K562 (cell line): ENCODE results near the gene ANGEL2. TPM values are rescaled to one million over a fixed set of nuclear protein-coding genes. Genes with fewer than 3 reads are reported as not detected.

ENCODE experiments used
- CXXC5 ChIP-seq: fragments of 250-450 bp; sonication (Bioruptor Pico); IDR thresholded peaks from 2 replicates; pipeline ENCODE4 v1.8.0; 2022; ENCODE audit warnings: inconsistent platforms, mild to moderate bottlenecking, moderate library complexity
- DMBX1 ChIP-seq: fragments of 250-450 bp; sonication (Bioruptor Pico); IDR thresholded peaks from 2 replicates; pipeline ENCODE4 v1.8.0; 2022; ENCODE audit warnings: inconsistent platforms, mild to moderate bottlenecking, moderate library complexity, borderline replicate concordance
- ESRRB ChIP-seq: fragments of 250-450 bp; sonication (Bioruptor Pico); IDR thresholded peaks from 2 replicates; pipeline ENCODE4 v1.5.0; 2020; ENCODE audit warnings: mild to moderate bottlenecking, moderate library complexity, borderline replicate concordance
- FOXM1 ChIP-seq, 2 experiments: fragments of 450-650 bp in 1 of 2; sonication (generic) in 1 of 2; formaldehyde crosslinking in 1 of 2; IDR thresholded peaks; 2 replicates each; pipeline versions ENCODE4 v1.6.1 to v1.9.0; 2017 to 2022; ENCODE audit warnings: low read depth in 2 of 2, mild to moderate bottlenecking in 2 of 2, missing genetic modification reagents in 1 of 2, moderate library complexity in 1 of 2
- GABPB2 ChIP-seq: fragments of 250-450 bp; sonication (Bioruptor Pico); conservative IDR thresholded peaks from 2 replicates; pipeline ENCODE4 v1.5.1; 2021; ENCODE audit warnings: mild to moderate bottlenecking
- HNRNPK ChIP-seq: fragments of 200-400 bp; formaldehyde crosslinking; IDR thresholded peaks from one replicate; pipeline ENCODE4 v1.6.1; 2018; ENCODE audit warnings: mild to moderate bottlenecking, low read depth, low read length; ENCODE audit not compliant: poor library complexity, severe bottlenecking
- HNRNPLL ChIP-seq: fragments of 200-400 bp; formaldehyde crosslinking; IDR thresholded peaks from 2 replicates; pipeline ENCODE4 v1.6.1; 2017; ENCODE audit warnings: low read length, low read depth, mild to moderate bottlenecking; ENCODE audit not compliant: poor library complexity, severe bottlenecking
- ILF3 ChIP-seq: fragments of 450-650 bp; IDR thresholded peaks from 2 replicates; pipeline ENCODE4 v1.6.1; 2018; ENCODE audit warnings: antibody characterized with exemption, mild to moderate bottlenecking, moderate library complexity, borderline replicate concordance
- KDM4B ChIP-seq, 2 experiments: fragments of 450-650 bp in 1 of 2; sonication (generic) in 1 of 2; IDR thresholded peaks; 2 replicates each; pipeline ENCODE4 v1.6.1; 2016 to 2017; ENCODE audit warnings: borderline replicate concordance in 2 of 2, antibody characterized with exemption in 1 of 2, low read depth in 1 of 2, mild to moderate bottlenecking in 1 of 2
- MAFK ChIP-seq: IDR thresholded peaks from 2 replicates; pipeline ENCODE4 v1.6.1; 2011; ENCODE audit warnings: low read length, improper control_type of control experiment
- NCOA2 ChIP-seq, 2 experiments: fragments of 450-650 bp; IDR thresholded peaks; 2 replicates each; pipeline ENCODE4 v1.6.1; 2018; ENCODE audit warnings: mild to moderate bottlenecking in 2 of 2, moderate library complexity in 1 of 2; ENCODE audit not compliant: partially characterized antibody in 2 of 2
- POLR2H ChIP-seq: IDR thresholded peaks from 2 replicates; pipeline ENCODE4 v1.6.1; 2016; ENCODE audit warnings: missing genetic modification characterization, low read depth, mild to moderate bottlenecking, control low read depth, missing compliant biosample characterization, moderate library complexity
- RBM34 ChIP-seq: fragments of 200-400 bp; formaldehyde crosslinking; IDR thresholded peaks from 2 replicates; pipeline ENCODE4 v1.6.1; 2018; ENCODE audit warnings: low read length, borderline replicate concordance; ENCODE audit not compliant: insufficient read depth
- RFX7 ChIP-seq: fragments of 250-450 bp; sonication (Bioruptor Pico); IDR thresholded peaks from 2 replicates; pipeline ENCODE4 v1.5.1; 2021; ENCODE audit warnings: mild to moderate bottlenecking
- RNF2 ChIP-seq: sonication (generic); IDR thresholded peaks from 2 replicates; pipeline ENCODE4 v1.6.1; 2016
- SNAPC5 ChIP-seq: fragments of 250-450 bp; sonication (Bioruptor Pico); IDR thresholded peaks from 2 replicates; pipeline ENCODE4 v1.8.0; 2021; ENCODE audit warnings: moderate library complexity, mild to moderate bottlenecking, inconsistent platforms
- SPI1 ChIP-seq: IDR thresholded peaks from 2 replicates; pipeline ENCODE4 v1.6.1; 2011; ENCODE audit warnings: low read depth, low read length, control low read depth, borderline replicate concordance
- SRF ChIP-seq, 2 experiments: fragments of 250-450, 450-650 bp in 1 of 2; sonication (Bioruptor Pico) in 1 of 2; sonication (generic) in 1 of 2; formaldehyde crosslinking; IDR thresholded peaks; 2 replicates each; pipeline versions ENCODE4 v1.5.0 to v1.5.1; 2020 to 2022; ENCODE audit warnings: mild to moderate bottlenecking in 1 of 2, missing genetic modification reagents in 1 of 2
- TARDBP ChIP-seq: fragments of 450-650 bp; IDR thresholded peaks from 2 replicates; pipeline ENCODE4 v1.6.1; 2016
- TCF7L2 ChIP-seq: fragments of 150-350 bp; IDR thresholded peaks from 2 replicates; pipeline ENCODE4 v1.6.1; 2016; ENCODE audit warnings: low read depth, mild to moderate bottlenecking, low read length, moderate library complexity
- THAP7 ChIP-seq: fragments of 250-450 bp; sonication (Bioruptor Pico); IDR thresholded peaks from 2 replicates; pipeline ENCODE4 v1.5.0; 2021
- USF1 ChIP-seq: sonication (generic); formaldehyde crosslinking; IDR thresholded peaks from 2 replicates; pipeline ENCODE4 v1.9.0; 2022; ENCODE audit warnings: mild to moderate bottlenecking, missing genetic modification reagents
- YY1 ChIP-seq, 3 experiments: IDR thresholded peaks; 2 replicates each; pipeline ENCODE4 v1.6.1; 2011; ENCODE audit warnings: low read length in 2 of 3, mild to moderate bottlenecking in 2 of 3, moderate library complexity in 2 of 3, borderline replicate concordance in 1 of 3, control low read depth in 1 of 3, low read depth in 1 of 3; ENCODE audit not compliant: insufficient read depth in 3 of 3, insufficient replicate concordance in 2 of 3, control insufficient read depth in 1 of 3, insufficient read length in 1 of 3; ENCODE audit errors: extremely low read depth in 1 of 3
- ZBED1 ChIP-seq: IDR thresholded peaks from 2 replicates; pipeline ENCODE4 v1.6.1; 2014
- ZNF347 ChIP-seq: fragments of 450-650 bp; formaldehyde crosslinking; IDR thresholded peaks from 2 replicates; pipeline ENCODE4 v1.4.0; 2020; ENCODE audit warnings: low read depth, mild to moderate bottlenecking, moderate library complexity
- ZNF436 ChIP-seq: fragments of 250-450, 450-650 bp; sonication (Bioruptor Pico); formaldehyde crosslinking; IDR thresholded peaks from 2 replicates; pipeline ENCODE4 v1.7.0; 2020; ENCODE audit warnings: mild to moderate bottlenecking
- polyA plus RNA-seq, 8 experiments: library from polyadenylated mRNA; depleted of rRNA in 4 of 8; stranded (reverse) in 5 of 8; unstranded in 3 of 8; fragments of >200 nt; fragmentation: Nextera tagmentation in 2 of 8; fragmentation: Illumina TruSeq in 1 of 8; extraction: Ambion mirVana in 2 of 8; extraction: Trizol in 1 of 8; gene quantifications; 2 replicates each; pipeline versions ENCODE4 v1.2.1 to v1.2.3, GENCODE V29; 2011 to 2014; ENCODE audit warnings: inconsistent platforms in 1 of 8, missing spikeins in 1 of 8
- total RNA-seq, 7 experiments: library from RNA; depleted of rRNA in 6 of 7; stranded (reverse); fragments of >200 nt in 6 of 7; fragmentation: Illumina TruSeq in 2 of 7; extraction: Trizol in 2 of 7; gene quantifications; 2 replicates each; pipeline versions ENCODE4 v1.2.1 to v1.2.3, GENCODE V29; 2011 to 2021; ENCODE audit warnings: low replicate concordance in 1 of 7

Gene ANGEL2
- total and polyA plus RNA-seq, 9 of the 15 experiments (the other 6 are each of a cell fraction or from before 2014, with no cell fraction given): 6.8 to 34.6 (median 26.2) TPM

DNA sequence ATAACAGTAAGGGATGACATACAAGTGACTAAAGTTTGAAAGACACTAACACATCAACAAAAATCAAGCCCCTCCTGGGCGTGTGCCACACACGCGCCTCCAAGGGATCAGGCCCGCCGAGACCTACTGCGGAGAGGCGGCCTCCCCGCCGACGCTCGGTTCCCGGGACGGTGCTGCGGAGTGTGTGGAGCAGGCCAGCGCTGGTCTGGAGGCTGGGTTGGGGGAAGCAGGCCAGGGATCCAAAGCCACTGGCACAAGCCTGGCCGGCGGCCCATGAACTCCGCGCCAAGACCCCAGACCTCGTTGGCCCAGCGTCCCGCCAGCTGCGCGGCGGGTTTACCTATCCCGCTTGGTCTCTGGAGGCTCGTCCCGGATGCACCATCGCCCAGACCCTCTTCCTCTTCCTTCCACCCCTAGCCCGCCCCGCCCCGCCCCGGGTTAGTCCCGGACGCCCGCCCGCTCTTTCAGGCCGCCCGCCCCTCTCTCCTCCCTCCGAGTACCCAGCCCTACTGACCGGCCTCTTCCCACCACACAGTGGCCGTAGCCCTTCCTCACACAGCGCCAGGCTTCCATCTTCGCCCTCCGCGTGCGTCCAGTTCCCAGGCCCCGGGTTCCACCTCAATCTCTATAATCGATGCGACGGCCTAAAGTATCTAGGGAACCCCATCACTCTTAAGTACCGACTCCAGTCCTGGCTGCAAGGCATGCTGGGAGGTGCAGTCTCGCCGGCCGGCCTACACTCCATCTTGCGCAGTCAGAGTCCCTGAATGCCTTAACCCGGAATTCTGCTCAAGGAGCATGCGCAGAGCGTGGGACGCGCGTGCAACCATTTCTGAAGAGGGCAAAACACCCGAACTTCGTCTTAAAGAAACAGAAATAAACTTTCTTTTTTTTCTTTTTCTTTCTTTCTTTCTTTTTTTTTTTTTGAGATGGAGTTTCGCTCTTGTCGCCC is at the start of gene ANGEL2 (continued):
- TF ChIP-seq CXXC5 (peak; percentile 33), USF1 (CRISPR knock-in tag) (peak; percentile 34), HNRNPLL (peak; percentile 92), YY1 (IDR thresholded peaks at IDR 0.05; ENCODE audit: borderline replicate concordance in 1 of 3, control insufficient read depth in 1 of 3, extremely low read depth in 1 of 3, insufficient read depth in 3 of 3, insufficient read length in 1 of 3, insufficient replicate concordance in 2 of 3, low read depth in 1 of 3, low read length in 2 of 3) (peak; percentile 90 to 99 (median 98)), KDM4B (IDR thresholded peaks at IDR 0.05; ENCODE audit: borderline replicate concordance in 2 of 2, low read depth in 1 of 2) (peak in 1 of 2 experiments; percentile 64; a peak in 1 of 4 replicates), POLR2H (peak; percentile 65), HNRNPK (no peak), SPI1 (peak; percentile 69; the same call in 1 of the 2 replicates), RNF2 (no peak), THAP7 (CRISPR knock-in tag) (0 out of 2 replicates have a peak, but pooled peaks have one; percentile 10), ZBED1 (no peak), MAFK (peak; percentile 53; the same call in 1 of the 2 replicates), RBM34 (no peak), FOXM1 (IDR thresholded peaks at IDR 0.05; ENCODE audit: low read depth) (peak; percentile 75), FOXM1 (CRISPR knock-in tag; IDR thresholded peaks at IDR 0.05; ENCODE audit: low read depth) (peak; percentile 78), TARDBP (no peak), RFX7 (no peak), GABPB2 (CRISPR knock-in tag) (no peak), ZNF347 (CRISPR knock-in tag) (no peak), ZNF436 (no peak), ESRRB (CRISPR knock-in tag) (no peak), TCF7L2 (no peak), NCOA2 (IDR thresholded peaks at IDR 0.05; ENCODE audit: partially characterized antibody in 2 of 2) (no peak), DMBX1 (CRISPR knock-in tag) (peak; percentile 13; the same call in 1 of the 2 replicates), ILF3 (no peak), SNAPC5 (CRISPR knock-in tag) (no peak), SRF (CRISPR knock-in tag; IDR thresholded peaks at IDR 0.05) (peak in 1 of 2 experiments; percentile 68; a peak in 2 of 4 replicates)
